Brain microvascular endothelial cell (primary cell): Measurements from ENCODE around the gene PVRIG.
"Not testable (repeated sequence)": the region's sequence is repeated elsewhere in the genome, so short reads cannot be mapped to it uniquely, and the experiment has no call there.

Experiments
- DNase-seq: peaks from one replicate; pipeline ENCODE4 v3.0.0-alpha.2; 2020
- H3K27ac ChIP-seq: fragments of 250-450 bp; sonication (Bioruptor Pico); 2 replicates; pipeline ENCODE4 v1.5.1; 2020; ENCODE audit warnings: mild to moderate bottlenecking, moderate library complexity
- H3K27me3 ChIP-seq: fragments of 250-450 bp; sonication (Bioruptor Pico); replicated peaks from 2 replicates; pipeline ENCODE4 v1.5.1; 2020; ENCODE audit warnings: mild to moderate bottlenecking
- H3K36me3 ChIP-seq: fragments of 250-450 bp; sonication (Bioruptor Pico); replicated peaks from 2 replicates; pipeline ENCODE4 v1.5.1; 2020; ENCODE audit warnings: mild to moderate bottlenecking
- H3K4me3 ChIP-seq: 2 replicates; pipeline ENCODE4 v1.5.1; 2011; ENCODE audit warnings: low read depth, mild to moderate bottlenecking, control low read depth, low read length, moderate library complexity
- CTCF ChIP-seq: IDR thresholded peaks from 2 replicates; pipeline ENCODE4 v1.5.1; 2011; ENCODE audit warnings: low read depth, mild to moderate bottlenecking, moderate library complexity, low read length, control low read depth, inconsistent platforms; ENCODE audit errors: missing control alignments
- in situ Hi-C: cut with HindIII; loops from 2 replicates; pipeline ENCODE4 v1.10.0; 2017; ENCODE audit warnings: low sequenced_read_pairs, low pct_ligation_motif_present

The PVRIG gene

GRCh38 chr7:100221767-100222444 is 2.2 kb downstream of the PVRIG start:
- in situ Hi-C loops: no loop called here
- Histone ChIP-seq H3K4me3 (no peak overlapping the region), H3K36me3 (no peaks in the 10 kb centered on the region), H3K27me3 (no peaks in the 10 kb centered on the region), H3K27ac (no peak overlapping the region)
- no peak for TF ChIP-seq CTCF
- no peak for DNase-seq

- no peak overlapping the region for H3K27ac ChIP-seq
- no peaks in the 10 kb centered on the region for H3K36me3 ChIP-seq
- TF ChIP-seq CTCF: no peak
- DNase-seq: no peak
- no peak overlapping the region for H3K4me3 ChIP-seq
- no peaks in the 10 kb centered on the region for H3K27me3 ChIP-seq
- in situ Hi-C loops: no loop called here
These were observed 2.8 kb downstream of the PVRIG start for GRCh38 chr7:100222445-100223132.

GRCh38 chr7:100223376-100223927 is 3.7 kb downstream of the PVRIG start:
- H3K27me3 ChIP-seq, H3K27ac ChIP-seq, H3K4me3 ChIP-seq, in situ Hi-C loops, H3K36me3 ChIP-seq, DNase-seq: not testable (repeated sequence)

GRCh38 chr7:100224891-100225290 is 5.1 kb downstream of the PVRIG start:
- in situ Hi-C loops, H3K36me3 ChIP-seq, H3K27ac ChIP-seq, H3K4me3 ChIP-seq, DNase-seq, H3K27me3 ChIP-seq: not testable (repeated sequence)

- DNase-seq, H3K27ac ChIP-seq, H3K36me3 ChIP-seq, H3K27me3 ChIP-seq, in situ Hi-C loops, H3K4me3 ChIP-seq: not testable (repeated sequence)
These were observed 15.0 kb downstream of the PVRIG start for GRCh38 chr7:100234660-100235317.

- H3K27ac ChIP-seq, DNase-seq, H3K36me3 ChIP-seq, in situ Hi-C loops, H3K27me3 ChIP-seq, H3K4me3 ChIP-seq: not testable (repeated sequence)
These were observed 20.2 kb downstream of the PVRIG start for GRCh38 chr7:100239975-100240374.

GRCh38 chr7:100243385-100243784 is 23.6 kb downstream of the PVRIG start:
- in situ Hi-C loops, H3K36me3 ChIP-seq, H3K27ac ChIP-seq, H3K27me3 ChIP-seq, H3K4me3 ChIP-seq: not testable (repeated sequence)
- peak; percentile 60 for DNase-seq

- H3K4me3 ChIP-seq, H3K27me3 ChIP-seq, H3K36me3 ChIP-seq, in situ Hi-C loops, H3K27ac ChIP-seq: not testable (repeated sequence)
- DNase-seq: peak; percentile 16
These were observed 25.3 kb downstream of the PVRIG start for GRCh38 chr7:100244988-100245605.

GRCh38 chr7:100246121-100246864 is 26.5 kb downstream of the PVRIG start:
- H3K27ac ChIP-seq, H3K36me3 ChIP-seq, H3K27me3 ChIP-seq, DNase-seq, in situ Hi-C loops, H3K4me3 ChIP-seq: not testable (repeated sequence)

GRCh38 chr7:100246865-100247137 is 27.1 kb downstream of the PVRIG start:
- H3K4me3 ChIP-seq, H3K27me3 ChIP-seq, H3K36me3 ChIP-seq, H3K27ac ChIP-seq, in situ Hi-C loops, DNase-seq: not testable (repeated sequence)
